ENCODE results near the gene CABLES2.

DNA sequence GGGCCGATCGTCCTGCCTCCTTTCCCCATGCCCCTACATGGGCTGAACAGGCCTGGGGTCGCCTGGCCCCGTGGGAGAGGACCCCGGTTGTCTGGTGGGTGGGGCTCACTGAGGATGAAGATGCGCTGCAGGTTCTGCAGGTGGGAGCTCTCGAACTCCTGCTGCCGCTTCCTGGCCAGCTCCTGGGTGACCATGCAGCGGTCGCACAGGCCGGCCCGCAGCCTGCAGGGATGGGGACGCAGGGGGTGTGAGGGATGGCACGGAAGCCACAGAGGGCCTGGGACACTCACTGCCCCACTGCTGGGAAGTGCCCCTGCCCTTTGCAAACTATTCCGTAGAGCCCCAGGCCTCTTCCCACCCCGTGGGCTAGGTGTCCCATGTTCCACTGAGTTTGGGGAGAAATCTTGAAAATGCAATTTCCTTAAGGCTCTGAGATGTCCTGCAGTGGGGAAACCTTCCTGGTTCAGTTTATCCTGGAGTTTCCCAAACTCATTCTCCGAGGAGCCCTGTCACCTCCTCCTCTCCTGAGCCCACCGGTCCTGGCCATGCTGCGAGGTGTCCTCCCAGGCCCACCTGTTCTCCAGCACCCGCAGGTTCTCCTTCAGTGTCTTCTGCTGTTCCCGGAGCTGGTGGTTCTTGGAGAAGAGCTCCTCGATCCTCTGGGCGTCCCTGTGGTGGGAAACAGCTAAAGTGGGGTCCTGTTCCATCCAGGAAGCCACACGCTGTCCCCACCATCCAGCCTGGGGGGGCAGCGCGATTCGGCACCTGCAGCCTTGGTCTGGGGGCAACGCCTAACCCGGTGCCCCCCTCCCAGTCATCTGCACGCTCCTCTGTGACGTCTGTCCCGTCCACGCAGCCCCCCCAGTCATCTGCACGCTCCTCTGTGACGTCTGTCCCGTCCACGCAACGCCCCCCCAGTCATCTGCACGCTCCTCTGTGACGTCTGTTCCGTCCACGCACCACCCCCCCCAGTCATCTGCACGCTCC, 9.9 kb upstream of the CABLES2 start:
- TF ChIP-seq, protein P1, sequence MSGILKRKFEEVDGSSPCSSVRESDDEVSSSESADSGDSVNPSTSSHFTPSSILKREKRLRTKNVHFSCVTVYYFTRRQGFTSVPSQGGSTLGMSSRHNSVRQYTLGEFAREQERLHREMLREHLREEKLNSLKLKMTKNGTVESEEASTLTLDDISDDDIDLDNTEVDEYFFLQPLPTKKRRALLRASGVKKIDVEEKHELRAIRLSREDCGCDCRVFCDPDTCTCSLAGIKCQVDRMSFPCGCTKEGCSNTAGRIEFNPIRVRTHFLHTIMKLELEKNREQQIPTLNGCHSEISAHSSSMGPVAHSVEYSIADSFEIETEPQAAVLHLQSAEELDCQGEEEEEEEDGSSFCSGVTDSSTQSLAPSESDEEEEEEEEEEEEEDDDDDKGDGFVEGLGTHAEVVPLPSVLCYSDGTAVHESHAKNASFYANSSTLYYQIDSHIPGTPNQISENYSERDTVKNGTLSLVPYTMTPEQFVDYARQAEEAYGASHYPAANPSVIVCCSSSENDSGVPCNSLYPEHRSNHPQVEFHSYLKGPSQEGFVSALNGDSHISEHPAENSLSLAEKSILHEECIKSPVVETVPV (CRISPR knock-in tag; IDR thresholded peaks at IDR 0.05): no peak
- no peak for TF ChIP-seq SNAI2 (CRISPR knock-in tag; IDR thresholded peaks at IDR 0.05)
- TF ChIP-seq, protein P2, sequence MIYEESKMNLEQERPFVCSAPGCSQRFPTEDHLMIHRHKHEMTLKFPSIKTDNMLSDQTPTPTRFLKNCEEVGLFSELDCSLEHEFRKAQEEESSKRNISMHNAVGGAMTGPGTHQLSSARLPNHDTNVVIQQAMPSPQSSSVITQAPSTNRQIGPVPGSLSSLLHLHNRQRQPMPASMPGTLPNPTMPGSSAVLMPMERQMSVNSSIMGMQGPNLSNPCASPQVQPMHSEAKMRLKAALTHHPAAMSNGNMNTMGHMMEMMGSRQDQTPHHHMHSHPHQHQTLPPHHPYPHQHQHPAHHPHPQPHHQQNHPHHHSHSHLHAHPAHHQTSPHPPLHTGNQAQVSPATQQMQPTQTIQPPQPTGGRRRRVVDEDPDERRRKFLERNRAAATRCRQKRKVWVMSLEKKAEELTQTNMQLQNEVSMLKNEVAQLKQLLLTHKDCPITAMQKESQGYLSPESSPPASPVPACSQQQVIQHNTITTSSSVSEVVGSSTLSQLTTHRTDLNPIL (CRISPR knock-in tag; IDR thresholded peaks at IDR 0.05; ENCODE audit: low read depth): no peak
- TF ChIP-seq, protein P3, sequence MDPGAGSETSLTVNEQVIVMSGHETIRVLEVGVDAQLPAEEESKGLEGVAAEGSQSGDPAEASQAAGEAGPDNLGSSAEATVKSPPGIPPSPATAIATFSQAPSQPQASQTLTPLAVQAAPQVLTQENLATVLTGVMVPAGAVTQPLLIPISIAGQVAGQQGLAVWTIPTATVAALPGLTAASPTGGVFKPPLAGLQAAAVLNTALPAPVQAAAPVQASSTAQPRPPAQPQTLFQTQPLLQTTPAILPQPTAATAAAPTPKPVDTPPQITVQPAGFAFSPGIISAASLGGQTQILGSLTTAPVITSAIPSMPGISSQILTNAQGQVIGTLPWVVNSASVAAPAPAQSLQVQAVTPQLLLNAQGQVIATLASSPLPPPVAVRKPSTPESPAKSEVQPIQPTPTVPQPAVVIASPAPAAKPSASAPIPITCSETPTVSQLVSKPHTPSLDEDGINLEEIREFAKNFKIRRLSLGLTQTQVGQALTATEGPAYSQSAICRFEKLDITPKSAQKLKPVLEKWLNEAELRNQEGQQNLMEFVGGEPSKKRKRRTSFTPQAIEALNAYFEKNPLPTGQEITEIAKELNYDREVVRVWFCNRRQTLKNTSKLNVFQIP (CRISPR knock-in tag; IDR thresholded peaks at IDR 0.05; ENCODE audit: borderline replicate concordance, low read depth): no peak

Data from SK-N-SH treated with all-trans-retinoic acid at 6 μM for 48 hours (cell line).